Activated CD8-positive, alpha-beta memory T cell treated with anti-CD3 and anti-CD28 coated beads, Interleukin-2, amount 10 ng/mL, durations not matched to agents 7 days and 5 days (primary cell): ENCODE data around the gene ADARB2. TPM values are rescaled to one million over a fixed set of nuclear protein-coding genes. Genes with fewer than 3 reads are reported as not detected.

ENCODE experiments used
- ATAC-seq: fragments of 150-1000 bp; cut with Tn5 transposase; one replicate; pipeline ENCODE4 v1.10.0; 2021; ENCODE audit warnings: moderate library complexity
- CTCF ChIA-PET: fragments of 350-600 bp; sonication (Branson Sonifier 250); formaldehyde crosslinking; loops from one replicate; lab custom pipeline; 2021; ENCODE audit warnings: antibody characterized with exemption; lab: Charles Lee
- DNase-seq: peaks from one replicate; pipeline ENCODE4 v3.0.0-alpha.2; 2020
- H3K27ac Mint-ChIP-seq: one replicate; pipeline ENCODE4 v1.8.0; 2021; ENCODE audit warnings: mild to moderate bottlenecking, mixed read lengths
- H3K27me3 Mint-ChIP-seq: one replicate; pipeline ENCODE4 v1.8.0; 2021; ENCODE audit warnings: mixed read lengths
- H3K36me3 Mint-ChIP-seq: one replicate; pipeline ENCODE4 v1.8.0; 2021; ENCODE audit warnings: mild to moderate bottlenecking, mixed read lengths
- H3K4me1 Mint-ChIP-seq: one replicate; pipeline ENCODE4 v1.8.0; 2021; ENCODE audit warnings: mixed read lengths
- H3K4me3 Mint-ChIP-seq: one replicate; pipeline ENCODE4 v1.8.0; 2021; ENCODE audit warnings: mild to moderate bottlenecking, moderate library complexity, mixed read lengths
- H3K9me3 Mint-ChIP-seq: one replicate; pipeline ENCODE4 v1.8.0; 2022; ENCODE audit warnings: low read depth, mixed read lengths
- total RNA-seq, 2 experiments: library from RNA; stranded (reverse); gene quantifications; one replicate each; pipeline ENCODE4 v1.2.3, GENCODE V29; 2021

Gene ADARB2
- total RNA-seq, 2 experiments from 2014 or later = not detected

GRCh38 chr10:1205450-1206030, 531.8 kb downstream of the ADARB2 start:
- no peak overlapping the region for H3K27ac Mint-ChIP-seq
- H3K9me3 Mint-ChIP-seq = no peaks in the 10 kb centered on the region
- H3K27me3 Mint-ChIP-seq = no peaks in the 10 kb centered on the region
- ATAC-seq (no peak), DNase-seq (no peak)
- CTCF ChIA-PET = no interaction called here
- H3K4me3 Mint-ChIP-seq = no peak overlapping the region
- no peaks in the 10 kb centered on the region for H3K4me1 Mint-ChIP-seq
- H3K36me3 Mint-ChIP-seq = no peaks in the 10 kb centered on the region

- Mint-ChIP-seq H3K27ac (no peak overlapping the region), H3K36me3 (no peaks in the 10 kb centered on the region), H3K9me3 (no peaks in the 10 kb centered on the region), H3K4me3 (no peak overlapping the region), H3K4me1 (no peaks in the 10 kb centered on the region), H3K27me3 (no peaks in the 10 kb centered on the region)
- DNase-seq (no peak), ATAC-seq (no peak)
- CTCF ChIA-PET = no interaction called here
Measured at GRCh38 chr10:1204434-1205326, 532.6 kb downstream of the ADARB2 start.

GRCh38 chr10:1203704-1204103, 533.6 kb downstream of the ADARB2 start:
- no peak overlapping the region for H3K27ac Mint-ChIP-seq
- no peaks in the 10 kb centered on the region for H3K36me3 Mint-ChIP-seq
- H3K4me1 Mint-ChIP-seq = no peaks in the 10 kb centered on the region
- CTCF ChIA-PET = no interaction called here
- no peak for DNase-seq
- ATAC-seq = no peak
- H3K4me3 Mint-ChIP-seq = no peak overlapping the region
- no peaks in the 10 kb centered on the region for H3K9me3 Mint-ChIP-seq
- no peaks in the 10 kb centered on the region for H3K27me3 Mint-ChIP-seq

- peak; percentile 35 for DNase-seq
- H3K9me3 Mint-ChIP-seq = no peaks in the 10 kb centered on the region
- no peak overlapping the region for H3K27ac Mint-ChIP-seq
- no peaks in the 10 kb centered on the region for H3K36me3 Mint-ChIP-seq
- H3K4me1 Mint-ChIP-seq = no peaks in the 10 kb centered on the region
- peaks cover 4% of the 10 kb centered on the region for H3K27me3 Mint-ChIP-seq
- CTCF ChIA-PET = no interaction called here
- H3K4me3 Mint-ChIP-seq = no peak overlapping the region
- no peak for ATAC-seq
Measured at GRCh38 chr10:1203216-1203615, 534.1 kb downstream of the ADARB2 start.

GRCh38 chr10:1202343-1202742, 535.0 kb downstream of the ADARB2 start:
- CTCF ChIA-PET = no interaction called here
- Mint-ChIP-seq H3K4me1 (no peaks in the 10 kb centered on the region), H3K27ac (no peak overlapping the region), H3K9me3 (no peaks in the 10 kb centered on the region), H3K36me3 (no peaks in the 10 kb centered on the region), H3K4me3 (no peak overlapping the region), H3K27me3 (peaks cover 12% of the 10 kb centered on the region)
- ATAC-seq (no peak), DNase-seq (peak; percentile 34)

GRCh38 chr10:1200866-1201807, 536.2 kb downstream of the ADARB2 start:
- Mint-ChIP-seq H3K27me3 (peaks cover 18% of the 10 kb centered on the region), H3K4me1 (no peaks in the 10 kb centered on the region), H3K36me3 (no peaks in the 10 kb centered on the region), H3K9me3 (no peaks in the 10 kb centered on the region), H3K4me3 (no peak overlapping the region), H3K27ac (no peak overlapping the region)
- CTCF ChIA-PET = no interaction called here
- DNase-seq (no peak), ATAC-seq (no peak)

- H3K9me3 Mint-ChIP-seq = no peaks in the 10 kb centered on the region
Measured at GRCh38 chr10:1199897-1200721, 537.2 kb downstream of the ADARB2 start.

GRCh38 chr10:1199345-1199673, 538.0 kb downstream of the ADARB2 start:
- ATAC-seq = no peak
- Mint-ChIP-seq H3K27ac (no peak overlapping the region), H3K4me3 (no peak overlapping the region), H3K9me3 (no peaks in the 10 kb centered on the region), H3K27me3 (peaks cover 22% of the 10 kb centered on the region), H3K36me3 (no peaks in the 10 kb centered on the region), H3K4me1 (no peaks in the 10 kb centered on the region)
- CTCF ChIA-PET = no interaction called here
- no peak for DNase-seq

More at GRCh38 chr10:1199897-1200721, 537.2 kb downstream of the ADARB2 start:
- Mint-ChIP-seq H3K36me3 (no peaks in the 10 kb centered on the region), H3K4me1 (no peaks in the 10 kb centered on the region), H3K27ac (no peak overlapping the region), H3K27me3 (peaks cover 18% of the 10 kb centered on the region), H3K4me3 (no peak overlapping the region)
- CTCF ChIA-PET = no interaction called here
- DNase-seq (peak; percentile 36), ATAC-seq (no peak)

- Mint-ChIP-seq H3K4me1 (no peaks in the 10 kb centered on the region), H3K27me3 (peaks cover 23% of the 10 kb centered on the region), H3K27ac (no peak overlapping the region), H3K4me3 (no peak overlapping the region), H3K9me3 (no peaks in the 10 kb centered on the region), H3K36me3 (no peaks in the 10 kb centered on the region)
- CTCF ChIA-PET = no interaction called here
- DNase-seq (no peak), ATAC-seq (no peak)
Measured at GRCh38 chr10:1198453-1199344, 538.6 kb downstream of the ADARB2 start.

- peaks cover 27% of the 10 kb centered on the region for H3K27me3 Mint-ChIP-seq
- H3K4me3 Mint-ChIP-seq = no peak overlapping the region
- CTCF ChIA-PET = no interaction called here
- no peaks in the 10 kb centered on the region for H3K36me3 Mint-ChIP-seq
- ATAC-seq (no peak), DNase-seq (no peak)
- no peaks in the 10 kb centered on the region for H3K9me3 Mint-ChIP-seq
- H3K4me1 Mint-ChIP-seq = peaks cover 3% of the 10 kb centered on the region
- H3K27ac Mint-ChIP-seq = no peak overlapping the region
Measured at GRCh38 chr10:1197384-1197783, 539.9 kb downstream of the ADARB2 start.

GRCh38 chr10:1196656-1197055, 540.7 kb downstream of the ADARB2 start:
- peaks cover 3% of the 10 kb centered on the region for H3K4me1 Mint-ChIP-seq
- H3K36me3 Mint-ChIP-seq = no peaks in the 10 kb centered on the region

GRCh38 chr10:1195828-1196227, 541.5 kb downstream of the ADARB2 start:
- Mint-ChIP-seq H3K4me1 (peaks cover 3% of the 10 kb centered on the region), H3K27me3 (peaks cover 27% of the 10 kb centered on the region), H3K9me3 (no peaks in the 10 kb centered on the region), H3K36me3 (no peaks in the 10 kb centered on the region), H3K27ac (no peak overlapping the region), H3K4me3 (no peak overlapping the region)
- DNase-seq (no peak), ATAC-seq (no peak)
- CTCF ChIA-PET = no interaction called here

More at GRCh38 chr10:1196656-1197055, 540.7 kb downstream of the ADARB2 start:
- H3K27ac Mint-ChIP-seq = no peak overlapping the region
- no peaks in the 10 kb centered on the region for H3K9me3 Mint-ChIP-seq
- CTCF ChIA-PET = no interaction called here
- ATAC-seq (no peak), DNase-seq (no peak)
- peaks cover 27% of the 10 kb centered on the region for H3K27me3 Mint-ChIP-seq
- no peak overlapping the region for H3K4me3 Mint-ChIP-seq
